SK-N-SH (cell line): ENCODE results near the gene RBM17. TPM values are rescaled to one million over a fixed set of nuclear protein-coding genes. Genes with fewer than 3 reads are reported as not detected.

Source experiments
- CTCF ChIA-PET: fragments of 300-600, 350-600 bp; formaldehyde crosslinking; extraction: SDS; loops from one replicate; lab custom pipeline; 2021; lab: Yijun Ruan, JAX
- POLR2A ChIA-PET: fragments of 350-600 bp; sonication (Branson Sonifier 250); formaldehyde crosslinking; extraction: SDS; loops from one replicate; lab custom pipeline; 2020; ENCODE audit warnings: antibody characterized with exemption, inconsistent platforms; lab: Yijun Ruan, JAX
- DNase-seq: peaks from one replicate; pipeline ENCODE4 v3.0.0; 2012
- H2AFZ ChIP-seq: fragments of 200-600 bp; sonication (generic); 2 replicates; pipeline ENCODE4 v1.8.1; 2016; ENCODE audit warnings: antibody characterized with exemption, mild to moderate bottlenecking, low read depth
- H3F3A ChIP-seq: fragments of 200-600 bp; sonication (generic); replicated peaks from 2 replicates; pipeline ENCODE3; 2016; ENCODE audit warnings: antibody characterized with exemption, mild to moderate bottlenecking; ENCODE audit not compliant: insufficient read depth
- H3K27ac ChIP-seq, 2 experiments: fragments of 200-500 bp in 1 of 2; fragments of 200-600 bp in 1 of 2; sonication (Bioruptor generic) in 1 of 2; sonication (generic), shearing (Covaris generic) in 1 of 2; 2 replicates each; pipeline versions ENCODE4 v1.5.1 to v1.6.1; 2014 to 2016; ENCODE audit warnings: low read depth in 2 of 2, inconsistent platforms in 1 of 2, low read length in 1 of 2, mild to moderate bottlenecking in 1 of 2, mixed read lengths in 1 of 2
- H3K27me3 ChIP-seq: fragments of 200-600 bp; sonication (generic), shearing (Covaris generic); 2 replicates; pipeline ENCODE4 v1.6.1; 2016; ENCODE audit warnings: mixed run types; ENCODE audit not compliant: insufficient read depth
- H3K36me3 ChIP-seq, 2 experiments: fragments of 200-500 bp in 1 of 2; fragments of 200-600 bp in 1 of 2; sonication (Bioruptor generic) in 1 of 2; sonication (generic) in 1 of 2; replicated peaks in 1 of 2; 2 replicates each; pipeline versions ENCODE3 to v1.5.1; 2014 to 2016; ENCODE audit warnings: low read length in 1 of 2, mild to moderate bottlenecking in 1 of 2; ENCODE audit not compliant: insufficient read depth in 2 of 2, control insufficient read depth in 1 of 2
- H3K4me1 ChIP-seq, 2 experiments: fragments of 200-500 bp in 1 of 2; fragments of 200-600 bp in 1 of 2; sonication (Bioruptor generic) in 1 of 2; sonication (generic), shearing (Covaris generic) in 1 of 2; 2 replicates each; pipeline versions ENCODE4 v1.5.1 to v1.6.1; 2014 to 2016; ENCODE audit warnings: low read depth in 1 of 2, low read length in 1 of 2, mixed run types in 1 of 2; ENCODE audit not compliant: insufficient read depth in 2 of 2, control insufficient read depth in 1 of 2
- H3K4me2 ChIP-seq: fragments of 200-600 bp; sonication (generic), shearing (Covaris generic); 2 replicates; pipeline ENCODE4 v1.6.1; 2017; ENCODE audit warnings: mixed run types
- H3K4me3 ChIP-seq, 2 experiments: fragments of 200-500 bp in 1 of 2; fragments of 200-600 bp in 1 of 2; sonication (Bioruptor generic) in 1 of 2; sonication (generic), shearing (Covaris generic) in 1 of 2; 2 replicates each; pipeline versions ENCODE4 v1.5.1 to v1.8.1; 2014 to 2016; ENCODE audit warnings: low read depth in 2 of 2, inconsistent platforms in 1 of 2, low read length in 1 of 2, mild to moderate bottlenecking in 1 of 2, mixed read lengths in 1 of 2, moderate library complexity in 1 of 2
- H3K79me2 ChIP-seq: fragments of 200-600 bp; sonication (generic); 2 replicates; pipeline ENCODE4 v1.8.1; 2017; ENCODE audit warnings: mild to moderate bottlenecking; ENCODE audit not compliant: insufficient read depth
- H3K9ac ChIP-seq: fragments of 200-600 bp; sonication (generic); 2 replicates; pipeline ENCODE4 v1.6.1; 2017; ENCODE audit warnings: mixed run types
- H3K9me2 ChIP-seq: fragments of 200-600 bp; sonication (generic); 2 replicates; pipeline ENCODE4 v1.6.1; 2017; ENCODE audit warnings: mixed run types
- H3K9me3 ChIP-seq: fragments of 200-600 bp; sonication (generic); 2 replicates; pipeline ENCODE4 v1.6.1; 2017; ENCODE audit warnings: mixed run types, mild to moderate bottlenecking, moderate library complexity
- H4K20me1 ChIP-seq: fragments of 200-600 bp; sonication (generic); 2 replicates; pipeline ENCODE4 v1.6.1; 2017; ENCODE audit warnings: mild to moderate bottlenecking, mixed run types; ENCODE audit not compliant: insufficient read depth
- ELF1 ChIP-seq: IDR thresholded peaks from 2 replicates; pipeline ENCODE4 v1.4.0; 2012
- EZH2phosphoT487 ChIP-seq: fragments of 200-600 bp; sonication (generic); IDR thresholded peaks from 2 replicates; pipeline ENCODE4 v1.6.1; 2017; ENCODE audit warnings: low read depth, mixed run types, mild to moderate bottlenecking, antibody characterized with exemption, moderate library complexity, borderline replicate concordance
- FOSL2 ChIP-seq: IDR thresholded peaks from 2 replicates; pipeline ENCODE4 v1.4.0; 2012; ENCODE audit warnings: low read depth, mild to moderate bottlenecking, moderate library complexity, borderline replicate concordance
- FOXJ3 ChIP-seq: sonication (generic); formaldehyde crosslinking; IDR thresholded peaks from 2 replicates; pipeline ENCODE4 v1.5.1; 2020; ENCODE audit warnings: mild to moderate bottlenecking, missing genetic modification reagents
- GATA2 ChIP-seq: sonication (generic); formaldehyde crosslinking; IDR thresholded peaks from 2 replicates; pipeline ENCODE4 v1.5.0; 2020; ENCODE audit warnings: mild to moderate bottlenecking, missing genetic modification reagents
- JUND ChIP-seq: IDR thresholded peaks from 2 replicates; pipeline ENCODE4 v1.4.0; 2012
- NRF1 ChIP-seq: IDR thresholded peaks from 2 replicates; pipeline ENCODE4 v1.6.1; 2012; ENCODE audit warnings: low read depth, mild to moderate bottlenecking, low read length
- RCOR1 ChIP-seq: fragments of 150-350 bp; IDR thresholded peaks from 2 replicates; pipeline ENCODE4 v1.6.1; 2017; ENCODE audit warnings: antibody characterized with exemption, low read length
- SIN3A ChIP-seq: IDR thresholded peaks from 2 replicates; pipeline ENCODE4 v1.6.1; 2012; ENCODE audit warnings: low read depth, mild to moderate bottlenecking, low read length, moderate library complexity, borderline replicate concordance
- SMC3 ChIP-seq: IDR thresholded peaks from 2 replicates; pipeline ENCODE4 v1.6.1; 2012; ENCODE audit warnings: low read depth, low read length, improper control_type of control experiment
- TCF12 ChIP-seq: IDR thresholded peaks from 2 replicates; pipeline ENCODE4 v1.4.0; 2012
- TEAD4 ChIP-seq: IDR thresholded peaks from 2 replicates; pipeline ENCODE4 v1.4.0; 2012; ENCODE audit warnings: mild to moderate bottlenecking, borderline replicate concordance; ENCODE audit not compliant: insufficient read depth
- YY1 ChIP-seq: IDR thresholded peaks from 2 replicates; pipeline ENCODE4 v1.4.0; 2012; ENCODE audit warnings: low read depth, mild to moderate bottlenecking
- WGBS: methylation state at CpG from one replicate; pipeline ENCODE4 v1.1.6; 2017; ENCODE audit warnings: low lambda C conversion rate; 5-methylcytosine and 5-hydroxymethylcytosine counted together
- polyA plus RNA-seq, 3 experiments: library from polyadenylated mRNA; depleted of rRNA; stranded (reverse); fragments of >200 nt; gene quantifications; 2 replicates each; pipeline ENCODE4 v1.2.3, GENCODE V29; 2012
- TF ChIP-seq, protein P1 (sequence below): fragments of 200-600 bp; sonication (generic); IDR thresholded peaks from 2 replicates; pipeline ENCODE4 v1.6.1; 2017; ENCODE audit warnings: antibody characterized with exemption, mild to moderate bottlenecking, moderate library complexity
- TF ChIP-seq, protein P2 (sequence below): IDR thresholded peaks from 2 replicates; pipeline ENCODE4 v1.4.0; 2012; ENCODE audit warnings: low read depth, borderline replicate concordance
- TF ChIP-seq, protein P3 (sequence below): IDR thresholded peaks from 2 replicates; pipeline ENCODE4 v1.4.0; 2012; ENCODE audit warnings: low read depth

The RBM17 gene
- polyA plus RNA-seq, 1 of the 3 experiments (the other 2 are of a cell fraction) = 32.6 TPM

DNA sequence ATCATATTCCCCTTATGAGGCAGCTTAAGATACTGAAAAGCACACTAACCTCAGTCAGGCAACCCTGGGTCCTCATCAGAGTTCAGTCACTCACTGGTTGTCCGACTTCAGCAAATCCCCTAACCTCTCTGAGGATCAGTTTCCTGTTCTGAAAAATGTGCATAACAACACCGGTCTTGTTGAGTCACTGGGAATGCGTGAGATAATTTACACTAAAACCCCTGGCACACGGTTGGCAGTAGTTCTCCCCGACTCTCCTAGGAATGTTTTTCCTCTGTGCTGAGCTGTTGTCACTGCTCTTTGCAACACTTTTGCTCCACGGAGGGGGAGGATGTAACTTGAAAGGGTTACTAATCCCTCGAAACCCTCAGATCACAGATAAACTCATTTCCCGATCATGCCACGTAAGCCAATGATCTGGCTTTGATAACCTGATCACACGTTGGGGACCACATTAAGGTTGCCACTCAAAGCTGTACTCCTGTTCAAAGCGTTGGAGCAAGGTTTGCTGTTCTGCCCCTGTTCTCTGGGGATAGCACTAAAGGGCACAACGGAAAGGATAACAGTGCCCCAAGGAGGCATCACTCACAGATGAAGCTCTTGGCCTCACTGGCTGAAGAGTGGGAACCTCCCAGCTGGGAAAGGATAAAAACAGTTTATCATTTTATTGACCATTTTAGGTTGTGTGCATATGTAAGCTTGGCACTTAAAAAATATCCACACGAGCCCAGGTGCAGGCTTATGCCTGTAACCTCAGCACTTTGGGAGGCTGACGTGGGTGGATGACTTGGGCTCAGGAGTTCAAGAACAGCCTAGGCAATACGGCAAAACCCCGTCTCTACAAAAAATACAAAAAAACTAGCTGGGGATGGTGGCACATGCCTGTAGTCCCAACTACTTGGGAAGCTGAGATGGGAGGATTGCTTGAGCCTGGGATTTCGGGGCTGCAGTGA is 5.0 kb upstream of the RBM17 start:
- Histone ChIP-seq H3F3A (peaks cover 4% of the 10 kb centered on the region), H3K9me2 (no peaks in the 10 kb centered on the region), H4K20me1 (no peaks in the 10 kb centered on the region), H3K4me1 (peaks cover 0 to 5% of the 10 kb centered on the region in 2 experiments; a peak in 1 of 4 replicates), H3K79me2 (no peaks in the 10 kb centered on the region), H3K9ac (no peak overlapping the region), H3K4me2 (0 out of 2 replicates have a peak overlapping the region, but pooled peaks have one; percentile 26), H3K27me3 (peaks cover 9% of the 10 kb centered on the region; the same call in 1 of the 2 replicates), H3K27ac (no peak overlapping the region), H2AFZ (no peak overlapping the region), H3K36me3 (no peaks in the 10 kb centered on the region), H3K4me3 (no peak overlapping the region), H3K9me3 (no peaks in the 10 kb centered on the region)
- ChIA-PET CTCF (interaction anchor here (1.3 kb wide), 1 partner anchor 318 kb away, joined by 4 read pairs; no protein-coding TSS in a partner anchor), POLR2A (no interaction called here)
- 55% methylated on average over 17 of the region's 17 CpGs for WGBS
- DNase-seq = no peak
- no peak for TF ChIP-seq TCF12
- no peak for TF ChIP-seq RCOR1
- TF ChIP-seq, protein P1, sequence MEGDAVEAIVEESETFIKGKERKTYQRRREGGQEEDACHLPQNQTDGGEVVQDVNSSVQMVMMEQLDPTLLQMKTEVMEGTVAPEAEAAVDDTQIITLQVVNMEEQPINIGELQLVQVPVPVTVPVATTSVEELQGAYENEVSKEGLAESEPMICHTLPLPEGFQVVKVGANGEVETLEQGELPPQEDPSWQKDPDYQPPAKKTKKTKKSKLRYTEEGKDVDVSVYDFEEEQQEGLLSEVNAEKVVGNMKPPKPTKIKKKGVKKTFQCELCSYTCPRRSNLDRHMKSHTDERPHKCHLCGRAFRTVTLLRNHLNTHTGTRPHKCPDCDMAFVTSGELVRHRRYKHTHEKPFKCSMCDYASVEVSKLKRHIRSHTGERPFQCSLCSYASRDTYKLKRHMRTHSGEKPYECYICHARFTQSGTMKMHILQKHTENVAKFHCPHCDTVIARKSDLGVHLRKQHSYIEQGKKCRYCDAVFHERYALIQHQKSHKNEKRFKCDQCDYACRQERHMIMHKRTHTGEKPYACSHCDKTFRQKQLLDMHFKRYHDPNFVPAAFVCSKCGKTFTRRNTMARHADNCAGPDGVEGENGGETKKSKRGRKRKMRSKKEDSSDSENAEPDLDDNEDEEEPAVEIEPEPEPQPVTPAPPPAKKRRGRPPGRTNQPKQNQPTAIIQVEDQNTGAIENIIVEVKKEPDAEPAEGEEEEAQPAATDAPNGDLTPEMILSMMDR = no peak
- no peak for TF ChIP-seq EZH2phosphoT487
- TF ChIP-seq, protein P2, sequence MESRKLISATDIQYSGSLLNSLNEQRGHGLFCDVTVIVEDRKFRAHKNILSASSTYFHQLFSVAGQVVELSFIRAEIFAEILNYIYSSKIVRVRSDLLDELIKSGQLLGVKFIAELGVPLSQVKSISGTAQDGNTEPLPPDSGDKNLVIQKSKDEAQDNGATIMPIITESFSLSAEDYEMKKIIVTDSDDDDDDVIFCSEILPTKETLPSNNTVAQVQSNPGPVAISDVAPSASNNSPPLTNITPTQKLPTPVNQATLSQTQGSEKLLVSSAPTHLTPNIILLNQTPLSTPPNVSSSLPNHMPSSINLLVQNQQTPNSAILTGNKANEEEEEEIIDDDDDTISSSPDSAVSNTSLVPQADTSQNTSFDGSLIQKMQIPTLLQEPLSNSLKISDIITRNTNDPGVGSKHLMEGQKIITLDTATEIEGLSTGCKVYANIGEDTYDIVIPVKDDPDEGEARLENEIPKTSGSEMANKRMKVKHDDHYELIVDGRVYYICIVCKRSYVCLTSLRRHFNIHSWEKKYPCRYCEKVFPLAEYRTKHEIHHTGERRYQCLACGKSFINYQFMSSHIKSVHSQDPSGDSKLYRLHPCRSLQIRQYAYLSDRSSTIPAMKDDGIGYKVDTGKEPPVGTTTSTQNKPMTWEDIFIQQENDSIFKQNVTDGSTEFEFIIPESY = no peak

DNA sequence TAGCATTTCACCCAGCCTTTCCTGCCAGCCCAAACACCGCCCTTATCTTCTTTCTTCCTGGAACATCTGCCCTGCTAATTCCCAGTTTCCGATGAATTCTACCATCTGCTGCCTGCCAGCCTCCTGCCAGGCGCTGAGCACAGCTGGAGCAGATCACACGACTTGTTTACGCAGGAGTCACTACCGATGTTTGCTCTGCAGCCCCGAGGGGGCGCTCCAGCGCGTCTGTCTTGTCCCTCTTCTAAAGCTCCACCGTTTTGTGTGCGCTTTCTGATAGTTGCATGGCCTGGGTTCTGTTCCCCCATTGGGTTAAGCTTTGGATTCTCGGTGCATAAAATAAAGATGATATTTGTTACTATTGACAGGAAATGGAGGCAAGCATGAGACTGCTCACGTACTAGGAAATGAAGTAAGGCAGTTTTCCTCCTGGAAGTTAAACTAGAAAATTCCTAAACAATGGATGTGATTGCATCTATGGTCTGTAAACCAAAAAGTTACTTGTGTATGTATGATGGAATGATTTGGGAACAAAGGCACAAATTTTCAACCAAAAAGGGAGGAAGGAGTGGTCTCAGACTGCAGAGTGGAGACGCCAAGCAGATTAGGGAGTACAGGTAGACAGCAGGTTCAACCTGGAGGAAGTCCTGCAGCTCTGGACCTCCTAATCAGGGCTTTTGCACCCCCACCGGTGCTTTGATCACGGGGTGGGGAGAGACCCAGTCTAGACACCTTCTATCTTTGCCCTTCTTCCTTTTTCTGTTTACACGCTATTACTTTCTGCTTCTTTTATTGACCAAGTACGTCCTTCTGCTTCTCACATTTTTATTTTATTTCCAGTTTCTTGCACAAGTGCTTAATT is 2.2 kb upstream of the RBM17 start:
- ChIA-PET CTCF (interaction anchor here (0.5 to 6.0 kb wide), 42 partner anchors 8 to 329 kb away, joined by 3 to 57 read pairs (median 5); partner anchors contain the start of genes FBH1 and PFKFB3), POLR2A (no interaction called here)
- Histone ChIP-seq H2AFZ (peak overlapping the region; percentile 44; the same call in 1 of the 2 replicates), H3K9me2 (no peaks in the 10 kb centered on the region), H3K9me3 (no peaks in the 10 kb centered on the region), H3K4me3 (peak overlapping the region in 1 of 2 experiments; percentile 40; a peak in 1 of 4 replicates), H4K20me1 (peaks cover 21% of the 10 kb centered on the region), H3K36me3 (no peaks in the 10 kb centered on the region), H3K79me2 (peaks cover 28% of the 10 kb centered on the region), H3K27me3 (0 out of 2 replicates have a peak, but pooled peaks cover 9% of the 10 kb centered on the region), H3F3A (peaks cover 4% of the 10 kb centered on the region), H3K4me1 (peaks cover 6 to 13% of the 10 kb centered on the region in 2 experiments; a peak in 3 of 4 replicates), H3K27ac (peak overlapping the region in 1 of 2 experiments; percentile 51; a peak in 2 of 4 replicates), H3K9ac (no peak overlapping the region), H3K4me2 (peak overlapping the region; percentile 46)
- DNase-seq = peak; percentile 83
- WGBS = 25% methylated on average over 19 of the region's 19 CpGs
- TF ChIP-seq TEAD4 (no peak), FOSL2 (no peak), EZH2phosphoT487 (no peak), GATA2 (peak; percentile 89), RCOR1 (peak; percentile 86), SIN3A (peak; percentile 71; the same call in 1 of the 2 replicates), NRF1 (no peak), JUND (no peak), FOXJ3 (peak; percentile 91), SMC3 (peak; percentile 50), YY1 (no peak), ELF1 (no peak)
- TF ChIP-seq, protein P3, sequence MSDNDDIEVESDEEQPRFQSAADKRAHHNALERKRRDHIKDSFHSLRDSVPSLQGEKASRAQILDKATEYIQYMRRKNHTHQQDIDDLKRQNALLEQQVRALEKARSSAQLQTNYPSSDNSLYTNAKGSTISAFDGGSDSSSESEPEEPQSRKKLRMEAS = no peak
- TF ChIP-seq, protein P1 = peak; percentile 87
